DMS53 treated with DMSO at 0.1 percent for 48 hours (cell line): ENCODE data around the gene ENO4.

Experiments
- DNase-seq: peaks from one replicate; lab custom pipeline; 2025; ENCODE audit not compliant: unreplicated experiment; lab: John Stamatoyannopoulos, UW

The ENO4 gene

GRCh38 chr10:116829711-116830110 lies 19.6 kb upstream of the ENO4 start:
- DNase-seq = no peak

GRCh38 chr10:116831086-116831485 lies 18.2 kb upstream of the ENO4 start:
- no peak for DNase-seq

GRCh38 chr10:116831790-116832189 lies 17.5 kb upstream of the ENO4 start:
- no peak for DNase-seq

GRCh38 chr10:116833986-116834985 lies 15.0 kb upstream of the ENO4 start:
- no peak for DNase-seq

- DNase-seq = no peak
These were observed 13.6 kb upstream of the ENO4 start for GRCh38 chr10:116835658-116836057.

- DNase-seq = no peak
These were observed 13.2 kb upstream of the ENO4 start for GRCh38 chr10:116836083-116836482.

GRCh38 chr10:116836902-116837523 lies 12.3 kb upstream of the ENO4 start:
- no peak for DNase-seq

- no peak for DNase-seq
These were observed 11.1 kb upstream of the ENO4 start for GRCh38 chr10:116838143-116838725.

GRCh38 chr10:116840389-116841075 lies 8.8 kb upstream of the ENO4 start:
- DNase-seq = no peak

- DNase-seq = no peak
These were observed 3.5 kb upstream of the ENO4 start for GRCh38 chr10:116845823-116846222.

- DNase-seq = no peak
These were observed 1.0 kb upstream of the ENO4 start for GRCh38 chr10:116848032-116848943.

GRCh38 chr10:116848944-116849247 lies 403 bp upstream of the ENO4 start:
- DNase-seq = no peak

- no peak for DNase-seq
These were observed 836 bp downstream of the ENO4 start for GRCh38 chr10:116850058-116850611.

- no peak for DNase-seq
These were observed 2.9 kb downstream of the ENO4 start for GRCh38 chr10:116852246-116852645.

GRCh38 chr10:116853287-116853686 lies 4.0 kb downstream of the ENO4 start:
- DNase-seq = no peak

- DNase-seq = no peak
These were observed 4.4 kb downstream of the ENO4 start for GRCh38 chr10:116853701-116854100.

GRCh38 chr10:116857156-116857555 lies 7.9 kb downstream of the ENO4 start:
- DNase-seq = no peak

- DNase-seq = no peak
These were observed 12.5 kb downstream of the ENO4 start for GRCh38 chr10:116861796-116862195.

- DNase-seq = no peak
These were observed 15.1 kb downstream of the ENO4 start for GRCh38 chr10:116864436-116864835.

- no peak for DNase-seq
These were observed 16.8 kb downstream of the ENO4 start for GRCh38 chr10:116866066-116866465.
